Breast epithelium (tissue), 3 donors: Measurements from ENCODE around the gene NKX6-2.

ENCODE experiments used
- POLR2A ChIP-seq: fragments of 450-650 bp; IDR thresholded peaks from one replicate; pipeline ENCODE4 v1.6.1; 2016; ENCODE audit warnings: antibody characterized with exemption, mild to moderate bottlenecking, moderate library complexity
- TF ChIP-seq, protein P1 (sequence below), 3 donors: fragments of 450-650 bp; IDR thresholded peaks; one replicate each; pipeline ENCODE4 v1.5.1; 2016 to 2017; ENCODE audit warnings: antibody characterized with exemption in 3 of 3, mild to moderate bottlenecking in 3 of 3, moderate library complexity in 3 of 3

DNA sequence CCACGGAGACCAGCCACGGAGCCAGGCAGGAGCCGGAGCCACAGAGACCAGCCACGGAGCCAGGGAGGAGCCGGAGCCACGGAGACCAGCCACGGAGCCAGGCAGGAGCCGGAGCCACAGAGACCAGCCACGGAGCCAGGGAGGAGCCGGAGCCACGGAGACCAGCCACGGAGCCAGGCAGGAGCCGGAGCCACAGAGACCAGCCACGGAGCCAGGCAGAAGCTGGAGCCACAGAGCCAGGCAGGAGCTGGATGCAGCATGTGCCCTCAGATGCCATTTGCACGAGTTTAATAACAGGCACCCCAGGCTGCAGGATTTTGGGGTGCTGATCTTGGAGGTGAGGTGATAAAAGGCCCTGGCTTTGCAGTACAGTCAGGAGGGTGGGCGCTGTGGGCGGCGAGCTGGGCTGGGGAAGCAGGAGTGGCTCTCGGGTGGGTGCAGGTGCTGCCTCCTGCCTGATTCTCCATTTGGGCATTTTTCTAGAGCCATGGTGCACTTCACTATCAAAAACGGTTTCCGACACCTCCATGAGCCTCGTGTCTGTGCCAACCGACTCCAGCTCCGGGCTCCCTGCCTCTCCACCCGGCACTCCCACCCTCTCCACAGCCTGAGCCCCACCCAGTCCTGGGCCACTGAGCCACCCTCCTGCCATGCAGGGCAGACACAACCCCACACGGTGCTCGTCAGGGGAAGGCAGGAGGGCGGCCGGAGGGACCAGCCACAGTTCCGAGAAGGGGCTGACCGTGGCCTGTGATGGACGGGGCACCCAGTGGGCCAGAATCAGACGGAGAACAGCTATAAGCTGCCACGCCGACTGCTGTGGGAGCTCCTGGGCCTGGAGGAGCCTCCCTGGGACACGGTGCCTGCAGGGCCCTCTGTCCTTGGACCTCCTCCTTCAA, 40.8 kb upstream of the NKX6-2 start:
- TF ChIP-seq, protein P1, sequence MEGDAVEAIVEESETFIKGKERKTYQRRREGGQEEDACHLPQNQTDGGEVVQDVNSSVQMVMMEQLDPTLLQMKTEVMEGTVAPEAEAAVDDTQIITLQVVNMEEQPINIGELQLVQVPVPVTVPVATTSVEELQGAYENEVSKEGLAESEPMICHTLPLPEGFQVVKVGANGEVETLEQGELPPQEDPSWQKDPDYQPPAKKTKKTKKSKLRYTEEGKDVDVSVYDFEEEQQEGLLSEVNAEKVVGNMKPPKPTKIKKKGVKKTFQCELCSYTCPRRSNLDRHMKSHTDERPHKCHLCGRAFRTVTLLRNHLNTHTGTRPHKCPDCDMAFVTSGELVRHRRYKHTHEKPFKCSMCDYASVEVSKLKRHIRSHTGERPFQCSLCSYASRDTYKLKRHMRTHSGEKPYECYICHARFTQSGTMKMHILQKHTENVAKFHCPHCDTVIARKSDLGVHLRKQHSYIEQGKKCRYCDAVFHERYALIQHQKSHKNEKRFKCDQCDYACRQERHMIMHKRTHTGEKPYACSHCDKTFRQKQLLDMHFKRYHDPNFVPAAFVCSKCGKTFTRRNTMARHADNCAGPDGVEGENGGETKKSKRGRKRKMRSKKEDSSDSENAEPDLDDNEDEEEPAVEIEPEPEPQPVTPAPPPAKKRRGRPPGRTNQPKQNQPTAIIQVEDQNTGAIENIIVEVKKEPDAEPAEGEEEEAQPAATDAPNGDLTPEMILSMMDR (IDR thresholded peaks at IDR 0.05) = no peak
- TF ChIP-seq POLR2A = no peak
